HG02943 (cell line): ENCODE data around the gene SCAF1.

ENCODE experiments used
- ATAC-seq: cut with Tn5 transposase; IDR thresholded peaks from one replicate; pipeline ENCODE4 v1.9.1; 2021; ENCODE audit warnings: mild to moderate bottlenecking, low read depth, moderate library complexity; ENCODE audit not compliant: unreplicated experiment

The SCAF1 gene

GRCh38 chr19:49662011-49662410, 20.0 kb downstream of the SCAF1 start:
- no peak for ATAC-seq

GRCh38 chr19:49663224-49663623, 21.2 kb downstream of the SCAF1 start:
- no peak for ATAC-seq

- no peak for ATAC-seq
These were observed 22.4 kb downstream of the SCAF1 start for GRCh38 chr19:49664171-49665035.

- no peak for ATAC-seq
These were observed 23.0 kb downstream of the SCAF1 start for GRCh38 chr19:49665036-49665350.

- peak; percentile 79 for ATAC-seq
These were observed 23.5 kb downstream of the SCAF1 start, which contains the start of the genes BCL2L12 and IRF3 for GRCh38 chr19:49665351-49666119. TSS of gene BCL2L12 (plus strand) at chr19:49665933. CDS start at chr19:49666693, 760 bp downstream. TSS of gene IRF3 (minus strand) at chr19:49665857. CDS start at chr19:49664838, 1,019 bp downstream.

GRCh38 chr19:49666120-49666444, 24.1 kb downstream of the SCAF1 start:
- no peak for ATAC-seq

- ATAC-seq: no peak
These were observed 25.5 kb downstream of the SCAF1 start for GRCh38 chr19:49667473-49667872.

- ATAC-seq: no peak
These were observed 27.5 kb downstream of the SCAF1 start for GRCh38 chr19:49669516-49669915.

GRCh38 chr19:49672131-49672919, 30.3 kb downstream of the SCAF1 start:
- no peak for ATAC-seq

GRCh38 chr19:49676136-49676783, 34.3 kb downstream of the SCAF1 start:
- ATAC-seq: no peak

- ATAC-seq: peak; percentile 60
These were observed 34.8 kb downstream of the SCAF1 start for GRCh38 chr19:49676784-49677230.

GRCh38 chr19:49677231-49677900, 35.4 kb downstream of the SCAF1 start, which contains the start of gene PRMT1:
TSS of gene PRMT1 (plus strand) at chr19:49677271. CDS start at chr19:49677281, 10 bp downstream.
- ATAC-seq: no peak

- ATAC-seq: no peak
These were observed 36.1 kb downstream of the SCAF1 start for GRCh38 chr19:49677901-49678674.

- no peak for ATAC-seq
These were observed 37.2 kb downstream of the SCAF1 start for GRCh38 chr19:49678985-49679770.

GRCh38 chr19:49679771-49680413, 37.9 kb downstream of the SCAF1 start:
- no peak for ATAC-seq

GRCh38 chr19:49680421-49681351, 38.7 kb downstream of the SCAF1 start:
- no peak for ATAC-seq

GRCh38 chr19:49681830-49682229, 39.8 kb downstream of the SCAF1 start:
- ATAC-seq: no peak
